ENCODE results near the gene ATP5PO.
"Not testable (repeated sequence)": the region's sequence is repeated elsewhere in the genome, so short reads cannot be mapped to it uniquely, and the experiment has no call there.

ATP5PO gene

GRCh38 chr21:33940164-33940880, 24.7 kb upstream of the ATP5PO start:
- DNase-seq = no peak

GRCh38 chr21:33939226-33939625, 23.6 kb upstream of the ATP5PO start:
- no peak for DNase-seq

DNA sequence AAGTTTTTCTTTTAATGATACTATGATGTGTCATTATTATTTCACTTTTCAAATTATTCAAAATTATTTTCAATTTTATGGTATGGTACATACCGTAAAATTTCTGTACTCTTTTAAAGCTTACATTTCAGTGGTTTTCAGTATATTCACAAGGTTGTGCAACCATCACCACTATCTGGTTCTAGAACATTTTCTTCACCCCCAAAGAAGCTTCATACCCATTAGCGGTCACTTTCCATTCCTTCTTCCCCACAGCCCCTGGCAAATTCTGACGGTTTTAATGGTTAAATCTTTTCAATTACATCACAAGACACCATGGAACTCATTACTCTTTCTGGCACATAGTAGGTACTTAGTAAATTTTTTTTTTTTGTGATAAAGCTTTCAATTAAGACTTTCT, 22.8 kb upstream of the ATP5PO start:
- no peak for DNase-seq

DNA sequence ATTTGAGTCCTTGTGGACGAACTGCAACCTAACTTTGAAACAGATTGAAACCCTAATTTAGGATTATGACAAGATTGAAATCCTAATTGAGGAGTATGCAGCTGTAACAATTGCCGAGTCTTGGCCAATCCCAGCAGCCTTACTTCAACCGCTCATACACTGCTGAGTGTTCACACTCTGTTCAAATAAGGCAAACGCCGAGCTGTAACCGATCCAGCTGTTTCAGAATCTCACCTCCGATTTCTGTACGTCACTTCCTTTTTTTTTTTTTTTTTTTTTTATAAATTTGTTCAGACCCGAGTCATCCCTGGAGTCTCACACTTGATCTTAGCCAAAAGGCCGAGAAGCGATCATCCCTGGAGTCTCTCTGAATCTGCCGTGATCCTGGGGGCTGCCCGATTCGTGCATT, 22.3 kb upstream of the ATP5PO start:
- DNase-seq = no peak

DNA sequence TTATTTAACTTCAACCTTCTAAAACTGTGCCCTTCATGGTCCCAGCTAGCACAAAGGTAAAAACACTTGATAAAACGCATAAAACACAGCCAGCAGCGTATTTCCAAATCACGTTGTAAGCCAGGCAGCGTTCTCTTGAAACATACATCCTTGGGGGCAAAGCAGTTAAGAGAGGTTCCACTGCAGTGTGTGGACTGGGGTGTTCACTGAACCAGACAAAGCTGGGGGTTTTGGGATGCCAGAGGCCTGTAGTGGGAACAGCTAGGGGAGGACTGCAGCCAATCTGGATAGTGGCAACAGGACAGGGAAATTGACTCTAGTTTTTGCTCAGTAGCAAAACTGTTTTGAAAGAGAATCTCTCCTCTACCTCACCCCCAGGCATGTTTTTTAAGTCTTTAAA, 21.5 kb upstream of the ATP5PO start:
- DNase-seq = no peak

- no peak for DNase-seq
Observed at GRCh38 chr21:33936301-33937038, 20.9 kb upstream of the ATP5PO start.

DNA sequence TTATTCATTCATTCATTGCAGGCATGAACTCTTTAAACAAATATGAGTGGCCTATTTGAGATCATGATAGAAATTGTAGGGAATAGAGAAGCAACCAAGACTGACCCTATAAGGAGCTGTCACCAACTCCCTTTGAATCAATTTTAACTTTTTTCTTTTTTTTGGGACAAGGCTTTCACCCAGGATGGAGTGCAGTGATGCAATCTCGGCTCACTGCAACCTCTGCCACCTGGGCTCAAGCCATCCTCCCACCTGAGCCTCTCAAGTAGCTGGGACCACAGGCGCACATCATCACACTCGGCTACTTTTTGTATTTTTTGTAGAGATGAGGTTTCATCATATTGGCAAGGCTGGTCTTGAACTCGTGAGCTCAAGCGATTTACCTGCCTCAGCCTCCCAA, 17.1 kb upstream of the ATP5PO start:
- no peak for DNase-seq

DNA sequence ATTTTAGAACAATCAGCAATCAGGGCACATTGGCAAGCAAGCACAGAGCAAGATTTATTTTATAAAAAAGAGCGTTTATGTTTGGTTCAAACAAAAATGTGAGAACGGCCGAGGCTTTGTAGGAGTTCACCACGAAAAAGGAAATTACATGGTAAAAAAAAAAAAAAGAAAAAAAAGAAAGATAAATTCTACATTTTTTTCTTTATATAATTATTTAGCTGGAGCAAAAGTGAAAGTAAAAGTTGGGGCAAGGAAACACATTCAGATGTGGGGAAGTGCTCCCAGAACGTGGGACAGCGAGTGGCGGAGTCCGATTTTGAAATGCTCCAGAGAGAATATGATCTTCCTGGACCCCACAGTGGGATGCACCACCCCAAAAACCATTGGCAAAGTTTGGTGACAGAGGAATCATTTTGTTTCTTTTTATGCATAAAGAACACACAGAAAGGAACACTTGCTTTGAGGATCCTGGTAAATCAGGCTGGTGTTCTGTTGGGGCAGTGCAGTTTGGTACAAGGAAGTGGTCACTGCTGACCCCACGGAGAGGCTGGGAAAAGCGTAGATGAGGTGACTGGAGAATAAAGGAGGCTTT, 16.3 kb upstream of the ATP5PO start:
- no peak for DNase-seq

DNA sequence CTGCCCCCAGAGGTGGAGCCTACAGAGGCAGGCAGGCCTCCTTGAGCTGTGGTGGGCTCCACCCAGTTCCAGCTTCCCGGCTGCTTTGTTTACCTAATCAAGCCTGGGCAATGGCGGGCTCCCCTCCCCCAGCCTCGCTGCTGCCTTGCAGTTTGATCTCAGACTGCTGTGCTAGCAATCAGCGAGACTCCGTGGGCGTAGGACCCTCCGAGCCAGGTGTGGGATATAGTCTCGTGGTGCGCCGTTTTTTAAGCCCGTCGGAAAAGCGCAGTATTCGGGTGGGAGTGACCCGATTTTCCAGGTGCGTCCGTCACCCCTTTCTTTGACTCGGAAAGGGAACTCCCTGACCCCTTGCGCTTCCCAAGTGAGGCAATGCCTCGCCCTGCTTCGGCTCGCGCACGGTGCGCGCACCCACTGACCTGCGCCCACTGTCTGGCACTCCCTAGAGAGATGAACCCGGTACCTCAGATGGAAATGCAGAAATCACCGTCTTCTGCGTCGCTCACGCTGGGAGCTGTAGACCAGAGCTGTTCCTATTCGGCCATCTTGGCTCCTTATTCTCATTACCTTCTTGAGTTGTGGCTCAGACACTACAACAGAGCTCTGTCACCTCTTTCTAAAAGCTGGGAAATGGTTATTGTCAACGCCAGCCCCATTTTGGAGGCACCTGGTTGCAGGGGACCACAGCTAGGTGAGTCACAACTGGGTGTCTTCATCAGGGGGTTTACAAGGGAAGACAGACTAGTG, 15.6 kb upstream of the ATP5PO start:
- peak; percentile 56 for DNase-seq

DNA sequence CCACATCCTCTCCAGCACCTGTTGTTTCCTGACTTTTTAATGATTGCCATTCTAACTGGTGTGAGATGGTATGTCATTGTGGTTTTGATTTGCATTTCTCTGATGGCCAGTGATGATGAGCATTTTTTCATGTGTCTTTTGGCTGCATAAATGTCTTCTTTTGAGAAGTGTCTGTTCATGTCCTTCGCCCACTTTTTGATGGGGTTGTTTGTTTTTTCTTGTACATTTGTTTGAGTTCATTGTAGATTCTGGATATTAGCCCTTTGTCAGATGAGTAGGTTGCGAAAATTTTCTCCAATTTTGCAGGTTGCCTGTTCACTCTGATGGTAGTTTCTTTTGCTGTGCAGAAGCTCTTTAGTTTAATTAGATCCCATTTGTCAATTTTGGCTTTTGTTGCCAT, 10.6 kb upstream of the ATP5PO start:
- not testable (repeated sequence) for DNase-seq

GRCh38 chr21:33924766-33925100, 9.1 kb upstream of the ATP5PO start:
- DNase-seq = no peak

DNA sequence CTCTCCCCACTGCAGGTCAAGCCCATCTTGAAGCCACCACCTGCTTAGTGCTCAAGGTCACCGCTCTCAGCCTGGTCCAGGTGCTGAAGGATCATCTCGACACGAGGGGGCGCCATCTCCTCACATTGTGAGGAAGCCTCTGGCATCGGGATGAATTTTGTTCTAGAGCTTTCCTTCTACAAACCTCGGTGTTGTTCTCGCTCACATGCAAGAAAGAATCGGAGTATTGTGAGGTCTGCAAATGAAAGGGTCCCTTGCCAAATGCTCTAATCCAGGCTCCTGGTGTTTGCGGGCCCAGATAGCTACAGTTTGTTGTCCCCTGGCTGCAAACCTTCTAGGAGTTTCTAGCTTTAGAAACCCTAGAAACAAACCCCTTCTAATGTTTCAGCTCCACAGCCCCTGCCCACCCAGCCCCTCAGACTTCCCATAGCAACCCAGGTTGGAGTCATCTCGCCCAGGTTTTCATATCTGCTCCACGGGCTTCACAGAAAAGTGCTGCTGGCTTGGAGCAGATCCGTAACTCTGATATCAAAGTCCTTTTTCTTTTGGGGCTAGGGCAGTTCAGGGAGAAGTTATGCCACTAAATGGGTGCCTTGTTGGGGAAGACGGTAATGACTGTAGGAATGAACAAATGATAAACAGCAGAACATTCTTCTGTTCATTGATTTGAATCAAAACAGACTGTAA, 8.6 kb upstream of the ATP5PO start:
- peak; percentile 85 for DNase-seq

DNA sequence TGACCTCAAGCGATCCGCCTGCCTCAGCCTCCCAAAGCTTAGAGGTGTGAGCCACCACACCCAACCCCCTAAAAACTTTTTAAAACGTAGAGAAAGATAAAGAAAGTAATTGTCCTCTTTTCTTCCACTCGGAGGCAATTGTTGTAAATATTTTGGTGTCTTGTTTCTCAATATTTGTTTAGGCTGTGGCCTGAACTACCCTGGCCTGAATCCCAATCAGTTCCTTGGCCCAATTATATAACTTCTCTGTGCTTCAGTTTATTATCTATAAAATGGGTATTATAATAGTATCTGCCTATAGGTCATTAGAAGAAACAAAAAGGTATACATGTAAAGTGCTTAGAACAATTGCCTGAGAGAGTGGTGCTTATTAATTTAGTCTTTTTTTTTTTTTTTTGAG, 1.8 kb upstream of the ATP5PO start:
- DNase-seq = no peak

DNA sequence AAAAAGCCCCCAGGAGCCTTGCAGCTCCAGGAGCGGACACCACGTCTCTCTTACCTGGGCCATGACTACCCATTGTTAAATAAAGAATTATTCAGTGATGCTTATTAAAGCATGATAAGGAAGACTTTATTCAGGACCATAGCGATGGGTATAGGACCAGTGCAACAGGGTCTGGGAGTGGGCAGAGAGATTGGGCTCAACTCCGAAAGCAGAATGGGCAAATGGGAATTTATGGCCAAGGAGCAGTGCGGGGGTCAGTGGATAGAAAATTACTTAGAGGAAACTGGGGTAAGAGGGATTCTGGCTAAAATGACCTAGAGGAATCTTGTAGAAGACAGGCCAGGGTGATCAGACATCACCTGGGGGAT, 580 bp upstream of the ATP5PO start:
- DNase-seq = no peak

GRCh38 chr21:33914188-33914587, 1.4 kb downstream of the ATP5PO start:
- DNase-seq = no peak

DNA sequence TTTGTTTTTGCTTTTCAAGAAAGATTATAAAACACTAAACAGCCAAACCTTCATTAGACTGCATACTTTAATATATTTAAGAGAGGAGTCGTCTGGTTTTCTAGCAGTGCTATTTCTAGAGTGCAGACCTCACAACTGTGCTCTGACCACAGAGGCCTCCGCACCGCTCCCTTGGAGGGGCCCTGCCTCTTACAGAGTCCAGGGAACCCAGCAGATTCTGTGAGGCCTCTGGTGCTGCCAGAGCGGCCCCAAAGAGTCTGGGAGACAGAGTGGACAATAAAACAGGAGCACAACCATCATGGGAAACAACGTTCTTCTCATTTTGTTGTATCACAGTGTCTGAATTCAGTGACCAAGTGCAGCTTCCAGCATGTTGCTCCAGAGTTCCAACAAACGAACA, 5.8 kb downstream of the ATP5PO start:
- no peak for DNase-seq

- DNase-seq = no peak
Observed at GRCh38 chr21:33908760-33909159, 6.8 kb downstream of the ATP5PO start.

- DNase-seq = no peak
Observed at GRCh38 chr21:33904041-33904440, 11.6 kb downstream of the ATP5PO start.

- DNase-seq = no peak
Observed at GRCh38 chr21:33902349-33902748, 13.3 kb downstream of the ATP5PO start.

- DNase-seq = no peak
Observed at GRCh38 chr21:33901412-33902288, 14.0 kb downstream of the ATP5PO start.

DNA sequence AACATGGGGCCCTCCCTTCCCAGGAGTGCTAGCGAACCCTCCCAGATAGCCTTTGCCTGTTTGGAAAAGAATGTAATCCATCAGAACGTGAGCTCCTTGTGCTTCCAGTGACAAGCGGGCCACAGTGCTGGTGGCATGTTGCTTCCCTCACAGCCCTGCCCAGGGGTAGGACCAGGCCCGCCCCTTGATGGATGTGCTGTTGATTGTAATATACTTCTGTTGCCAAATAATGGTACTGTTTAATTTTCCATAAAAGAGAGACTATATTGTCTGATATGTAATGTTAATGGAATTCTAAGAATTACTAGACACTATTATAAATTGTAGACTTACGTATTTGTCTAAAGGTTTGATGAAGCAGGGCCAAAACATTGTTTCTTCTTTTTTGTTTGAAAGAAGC, 16.4 kb downstream of the ATP5PO start:
- DNase-seq = no peak

DNA sequence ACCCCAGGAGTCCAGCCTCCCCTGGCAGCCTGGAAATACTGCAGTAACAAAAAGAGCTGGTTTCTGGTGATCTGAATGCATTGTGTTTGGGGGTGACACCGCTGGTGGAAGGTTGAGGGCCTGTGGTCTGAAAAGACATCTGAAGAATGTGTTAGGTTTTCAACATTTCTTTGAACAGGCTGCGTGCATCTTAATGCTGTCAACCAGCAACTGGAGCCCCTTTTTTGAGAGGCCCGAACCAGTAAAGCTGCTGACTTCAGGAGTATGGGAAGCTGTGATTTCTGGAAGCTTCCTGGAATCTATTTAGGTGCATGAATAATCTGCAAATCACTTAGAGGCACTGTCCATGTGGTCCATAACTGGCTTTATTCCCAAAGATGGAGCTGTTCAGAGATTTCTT, 17.0 kb downstream of the ATP5PO start:
- DNase-seq = no peak

All from activated CD4-positive, alpha-beta T cell treated with anti-CD3 and anti-CD28 coated beads for 1 hour (primary cell).